HG02642 (cell line): Measurements from ENCODE around the gene DOCK11.

Source experiments
- ATAC-seq: cut with Tn5 transposase; IDR thresholded peaks from one replicate; pipeline ENCODE4 v1.9.1; 2021; ENCODE audit warnings: mild to moderate bottlenecking; ENCODE audit not compliant: unreplicated experiment, poor library complexity

Gene DOCK11

GRCh38 chrX:118528071-118528737 lies 32.6 kb downstream of the DOCK11 start:
- ATAC-seq: peak; percentile 84

DNA sequence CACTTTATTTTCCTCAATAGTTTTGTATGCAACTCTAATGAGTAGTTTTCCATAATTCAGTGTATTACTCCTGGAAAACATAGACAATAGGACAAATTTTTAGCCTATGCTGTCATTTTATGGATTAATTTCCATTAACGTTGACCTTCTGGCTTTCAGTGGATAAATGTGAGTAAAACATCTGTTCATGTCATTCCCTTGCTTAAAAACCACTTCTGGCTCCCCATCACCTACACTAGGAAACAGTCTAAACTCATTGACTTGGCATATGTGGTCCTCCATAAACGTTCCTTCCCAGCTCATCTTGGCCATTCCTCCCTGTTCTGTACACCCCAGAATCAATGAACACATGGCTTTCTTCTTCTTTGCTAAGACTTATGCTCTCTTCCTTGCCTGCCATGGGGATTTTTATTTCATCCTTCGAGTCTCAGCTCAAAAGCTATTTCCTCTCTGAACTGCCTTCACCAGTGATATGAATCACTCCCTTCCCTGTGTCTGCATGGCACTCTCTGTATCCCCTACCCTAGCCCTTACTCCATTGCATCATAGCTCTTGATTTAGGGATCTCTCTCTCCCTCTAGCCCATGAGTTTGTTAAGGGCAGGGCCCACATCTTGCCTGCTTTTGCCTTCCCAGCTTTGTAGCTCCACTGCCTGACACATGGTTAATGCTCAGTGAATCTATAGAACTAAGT lies 34.8 kb downstream of the DOCK11 start:
- no peak for ATAC-seq

- no peak for ATAC-seq
Observed at GRCh38 chrX:118534716-118535493, 39.3 kb downstream of the DOCK11 start.

DNA sequence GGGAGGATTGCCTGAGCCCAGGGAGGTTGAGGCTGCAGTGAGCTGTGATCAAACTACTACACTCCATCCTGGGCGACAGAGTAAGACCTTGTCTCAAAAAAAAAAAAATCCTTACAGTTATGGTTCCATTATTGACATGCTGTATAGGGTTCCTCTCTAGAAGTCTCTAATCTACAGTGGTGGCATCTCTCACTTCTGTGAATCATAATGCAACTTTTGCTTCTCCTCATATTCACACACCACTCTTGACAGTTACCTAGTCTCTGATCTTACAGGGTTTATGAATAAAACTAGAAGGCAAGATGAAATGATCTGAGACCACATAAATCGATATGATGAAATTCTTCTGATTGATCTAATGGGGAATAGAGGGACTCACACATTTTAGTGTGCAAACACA lies 40.6 kb downstream of the DOCK11 start:
- peak; percentile 72 for ATAC-seq

DNA sequence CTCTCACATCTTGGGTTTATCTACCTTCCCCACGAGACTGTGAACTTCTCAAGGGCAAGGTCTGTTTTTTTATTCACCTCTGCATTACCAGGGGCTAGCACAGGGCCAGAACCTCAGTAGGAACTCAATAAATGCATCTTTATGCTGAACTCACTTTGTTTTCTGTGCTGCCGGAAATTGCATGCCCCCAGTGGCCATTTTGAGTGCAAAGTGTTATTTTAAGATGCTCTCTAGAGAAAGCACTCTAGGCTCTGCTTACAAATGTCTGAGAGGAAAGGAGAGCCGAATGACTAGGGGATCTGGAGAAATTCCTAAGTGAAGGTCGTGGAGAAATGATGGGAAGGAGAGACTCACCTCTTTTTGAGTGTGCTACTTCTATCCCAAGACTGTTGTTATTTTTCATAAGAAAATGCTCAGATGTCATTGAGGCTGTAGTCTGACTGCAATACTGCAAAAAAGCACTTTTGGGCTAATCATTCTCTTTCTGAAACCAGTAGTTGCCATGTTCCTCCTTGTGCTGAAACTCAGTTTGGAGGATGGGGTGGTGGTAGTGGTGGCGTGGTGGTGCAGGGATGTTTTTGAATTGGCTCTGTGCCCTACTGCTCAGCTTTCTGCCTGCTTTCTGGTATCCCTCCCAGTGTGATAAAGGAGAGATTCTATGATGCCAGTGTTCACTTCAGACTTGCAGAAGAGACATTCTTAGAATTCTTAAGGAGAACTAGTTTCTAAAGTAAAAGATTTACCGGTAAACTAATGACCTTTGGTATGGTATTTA lies 41.3 kb downstream of the DOCK11 start:
- ATAC-seq: peak; percentile 69

- no peak for ATAC-seq
Observed at GRCh38 chrX:118538386-118538785, 42.8 kb downstream of the DOCK11 start.

GRCh38 chrX:118540342-118540741 lies 44.7 kb downstream of the DOCK11 start:
- no peak for ATAC-seq

GRCh38 chrX:118541482-118541881 lies 45.9 kb downstream of the DOCK11 start:
- ATAC-seq: no peak

GRCh38 chrX:118545510-118545909 lies 49.9 kb downstream of the DOCK11 start:
- ATAC-seq: no peak

DNA sequence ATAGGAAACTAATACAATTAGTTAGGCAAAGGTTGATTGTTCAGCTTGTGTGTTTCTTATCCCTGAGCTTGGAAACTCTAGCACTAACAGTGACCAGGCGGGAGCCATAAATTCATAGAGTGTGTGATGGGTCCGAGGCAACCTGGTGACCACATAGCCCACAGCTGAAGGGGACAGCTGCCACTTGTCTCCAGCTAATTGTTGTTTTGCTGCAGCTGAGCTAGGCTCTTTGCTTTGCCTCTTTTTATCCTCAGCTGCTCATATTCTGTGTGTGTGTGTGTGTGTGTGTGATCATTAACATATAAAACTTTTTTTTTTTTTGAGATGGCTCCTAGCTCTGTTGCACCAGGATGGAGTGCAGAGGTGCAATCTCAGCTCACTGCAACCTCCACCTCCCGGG lies 53.2 kb downstream of the DOCK11 start:
- ATAC-seq: no peak

GRCh38 chrX:118550792-118551191 lies 55.2 kb downstream of the DOCK11 start:
- ATAC-seq: no peak

GRCh38 chrX:118551426-118551825 lies 55.8 kb downstream of the DOCK11 start:
- no peak for ATAC-seq

- ATAC-seq: no peak
Observed at GRCh38 chrX:118552121-118552900, 56.7 kb downstream of the DOCK11 start.

- ATAC-seq: no peak
Observed at GRCh38 chrX:118553042-118553710, 57.6 kb downstream of the DOCK11 start.

- no peak for ATAC-seq
Observed at GRCh38 chrX:118554511-118554910, 58.9 kb downstream of the DOCK11 start.

DNA sequence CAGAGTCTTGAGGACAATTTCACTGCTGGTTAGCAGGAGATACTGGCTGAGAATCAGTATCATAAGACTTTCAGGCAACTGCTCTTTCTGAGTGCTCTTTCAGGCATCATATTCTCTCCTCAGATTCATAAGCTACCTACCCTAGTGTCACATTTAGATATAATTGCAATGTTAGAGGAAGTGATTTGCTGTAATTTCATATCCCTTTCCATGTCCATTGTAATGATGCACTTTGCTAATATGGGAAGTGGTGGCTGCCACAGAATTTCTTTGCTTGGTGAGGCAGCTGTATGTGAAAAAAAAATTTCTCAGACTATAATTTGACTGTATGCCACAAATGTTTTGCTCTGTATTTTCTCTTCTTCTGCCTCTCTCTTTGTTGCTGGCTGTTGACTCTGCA lies 63.3 kb downstream of the DOCK11 start:
- no peak for ATAC-seq

GRCh38 chrX:118560489-118560888 lies 64.9 kb downstream of the DOCK11 start:
- ATAC-seq: no peak

- no peak for ATAC-seq
Observed at GRCh38 chrX:118562582-118563164, 67.1 kb downstream of the DOCK11 start.

DNA sequence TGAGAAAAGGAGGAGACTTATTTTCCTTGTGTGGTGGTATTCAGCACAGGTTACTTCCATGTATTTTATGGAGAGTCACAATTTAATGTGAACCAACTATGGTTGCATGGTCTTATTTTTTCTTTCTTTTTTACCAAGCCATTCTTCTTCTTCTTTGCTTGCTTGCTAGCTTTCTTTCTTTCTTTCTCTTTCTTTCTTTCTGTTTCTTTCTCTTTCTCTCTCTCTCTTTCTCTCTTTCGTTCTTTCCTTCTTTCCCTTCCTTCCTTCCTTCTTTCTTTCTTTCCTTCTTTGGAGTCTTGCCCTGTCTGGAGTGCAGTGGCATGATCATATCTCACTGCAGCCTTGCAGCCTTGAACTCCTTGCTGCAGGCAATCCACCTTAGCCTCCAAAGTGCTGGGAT lies 68.9 kb downstream of the DOCK11 start:
- no peak for ATAC-seq
